IPS-11a (cell line): ENCODE measurements around the gene PBX1.

Source experiments
- H3K4me3 ChIP-seq: one replicate; pipeline ENCODE4 v1.5.1; 2013; ENCODE audit warnings: low read depth, low read length, control low read depth

PBX1 gene

DNA sequence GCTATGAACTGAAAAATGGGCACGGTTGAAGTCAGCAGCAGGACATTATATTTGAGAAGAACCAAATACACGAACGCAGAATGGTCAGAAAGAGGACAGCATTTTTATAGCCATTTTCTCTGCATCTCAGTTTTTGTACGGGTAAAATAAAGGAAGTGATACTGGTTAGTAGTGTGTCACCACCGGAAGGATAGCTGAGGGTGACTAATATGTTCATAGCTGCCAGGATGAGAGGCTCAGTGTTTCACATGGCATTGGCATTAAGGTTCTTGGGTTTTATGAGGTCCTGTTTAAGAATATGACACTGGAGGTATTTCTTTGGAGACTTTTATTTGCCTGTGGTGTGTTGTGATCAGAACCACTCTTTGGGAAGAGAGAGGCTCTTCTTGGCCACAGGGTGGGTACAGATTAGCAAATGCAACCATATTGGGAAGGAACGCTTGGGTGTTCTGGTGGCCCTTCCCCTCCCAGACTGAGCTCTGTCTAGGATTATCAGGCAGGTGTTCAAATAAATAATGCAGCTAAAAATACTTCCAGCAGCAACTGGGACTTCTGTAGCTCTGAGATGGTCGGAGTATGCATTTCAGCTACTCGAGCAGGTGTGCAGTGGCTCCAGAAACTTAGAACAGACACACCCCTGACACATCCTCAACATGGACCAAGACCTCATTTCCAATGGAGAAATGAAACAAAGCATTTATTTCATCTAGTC lies 158.2 kb downstream of the PBX1 start:
- H3K4me3 ChIP-seq, result no peak overlapping the region

DNA sequence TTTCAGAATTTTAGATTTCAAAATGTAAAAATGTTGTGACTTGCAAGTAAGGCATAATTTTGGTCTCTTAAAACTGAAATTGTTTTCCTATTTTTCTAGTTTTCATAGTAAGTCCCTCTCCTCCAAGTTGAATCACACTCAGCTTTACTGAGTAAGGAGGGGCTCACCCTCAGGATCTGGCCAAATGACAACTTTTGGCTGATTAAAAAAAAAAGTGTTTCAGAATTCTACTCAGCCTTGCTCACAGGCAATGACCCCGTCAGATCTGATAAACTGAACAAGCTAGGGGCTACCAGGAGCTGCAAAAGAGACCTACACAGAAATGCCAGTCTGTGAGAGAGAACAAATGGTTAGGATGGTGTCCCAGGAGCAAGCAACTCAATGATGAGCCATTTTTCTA lies 159.8 kb downstream of the PBX1 start:
- H3K4me3 ChIP-seq, result no peak overlapping the region

DNA sequence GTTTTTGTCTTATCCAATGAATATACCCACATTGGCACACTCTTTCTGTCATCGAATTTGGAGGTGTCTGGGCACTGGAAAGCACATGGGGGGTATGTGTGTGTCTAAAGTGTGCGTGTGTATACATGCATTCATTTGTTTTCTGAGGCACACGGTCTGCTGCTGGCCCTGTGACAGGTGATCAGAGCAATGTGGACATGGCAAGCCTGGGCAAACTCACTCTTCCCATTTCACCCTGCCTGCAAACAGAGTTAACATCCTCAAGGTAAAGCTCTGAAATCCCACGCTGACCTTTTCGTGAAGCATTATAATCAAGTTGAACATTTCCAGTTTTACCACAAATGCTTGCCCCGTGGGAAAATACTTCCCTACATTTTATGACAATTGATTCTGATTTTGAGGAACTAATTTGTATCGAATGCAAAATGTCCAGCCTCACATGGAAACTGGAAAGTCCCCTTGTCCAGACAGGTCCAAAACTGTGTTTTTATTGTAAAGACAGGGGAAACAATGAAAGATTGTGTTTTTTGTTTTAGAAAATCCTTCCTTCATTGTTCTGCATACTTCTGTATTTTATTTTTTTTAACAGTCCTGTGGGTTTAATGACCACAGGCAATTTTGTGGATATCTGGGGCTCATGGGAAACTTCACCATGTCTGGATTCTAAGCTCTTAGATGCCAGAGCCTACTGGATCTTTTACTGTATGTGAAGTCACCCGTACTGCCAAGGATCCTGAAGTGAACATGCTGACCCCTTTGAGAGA lies 160.9 kb downstream of the PBX1 start:
- no peak overlapping the region for H3K4me3 ChIP-seq

DNA sequence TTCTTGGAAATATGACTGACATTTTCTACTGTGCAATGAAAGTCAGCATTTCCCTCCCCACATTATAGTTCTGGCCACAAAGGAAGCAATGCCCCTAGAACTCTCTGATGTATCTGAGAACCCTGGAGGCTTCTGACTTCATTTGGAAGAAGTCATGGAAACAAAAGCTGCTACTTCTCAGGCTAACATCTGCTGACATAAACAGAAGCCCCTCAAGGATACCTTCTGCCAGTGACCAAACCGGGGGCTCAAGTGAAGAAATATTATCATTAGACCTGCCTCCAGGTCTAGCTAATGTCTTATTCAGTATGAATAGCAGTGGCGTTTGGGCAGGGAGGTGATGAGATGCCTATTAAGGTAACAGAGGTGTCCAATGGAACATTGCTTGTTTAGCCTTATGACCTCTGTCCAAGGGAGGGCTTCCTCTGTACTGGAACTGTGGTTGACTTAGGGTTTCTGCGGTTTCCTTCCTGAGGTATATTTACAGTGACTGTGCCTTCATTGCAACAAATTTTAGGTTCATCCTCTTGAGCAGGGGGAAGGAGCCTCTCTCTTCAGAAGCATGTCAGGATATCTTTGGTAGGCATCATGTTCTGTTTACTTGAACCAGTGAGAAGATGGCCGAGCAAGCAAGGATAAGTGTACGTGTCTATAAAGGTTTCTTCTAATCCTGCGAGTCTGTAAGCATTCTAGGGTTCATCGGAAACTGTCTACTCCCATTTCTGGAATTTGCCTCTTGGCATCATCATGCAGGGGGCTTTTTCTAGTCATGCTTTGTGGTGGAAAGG lies 161.7 kb downstream of the PBX1 start:
- H3K4me3 ChIP-seq, result no peak overlapping the region

DNA sequence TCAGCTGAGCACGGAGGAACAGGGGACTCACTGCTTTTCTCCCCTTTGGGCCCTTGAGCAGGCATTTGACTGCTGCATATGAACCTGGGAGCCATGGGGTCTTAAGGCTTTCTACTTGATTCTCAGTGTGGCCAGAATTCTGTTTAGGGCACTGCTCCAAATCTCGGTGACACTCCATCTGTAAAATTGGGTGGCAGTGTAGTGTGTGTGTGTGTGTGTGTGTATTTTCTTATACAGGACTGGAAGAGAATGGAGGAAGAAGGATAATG lies 162.2 kb downstream of the PBX1 start:
- no peak overlapping the region for H3K4me3 ChIP-seq

DNA sequence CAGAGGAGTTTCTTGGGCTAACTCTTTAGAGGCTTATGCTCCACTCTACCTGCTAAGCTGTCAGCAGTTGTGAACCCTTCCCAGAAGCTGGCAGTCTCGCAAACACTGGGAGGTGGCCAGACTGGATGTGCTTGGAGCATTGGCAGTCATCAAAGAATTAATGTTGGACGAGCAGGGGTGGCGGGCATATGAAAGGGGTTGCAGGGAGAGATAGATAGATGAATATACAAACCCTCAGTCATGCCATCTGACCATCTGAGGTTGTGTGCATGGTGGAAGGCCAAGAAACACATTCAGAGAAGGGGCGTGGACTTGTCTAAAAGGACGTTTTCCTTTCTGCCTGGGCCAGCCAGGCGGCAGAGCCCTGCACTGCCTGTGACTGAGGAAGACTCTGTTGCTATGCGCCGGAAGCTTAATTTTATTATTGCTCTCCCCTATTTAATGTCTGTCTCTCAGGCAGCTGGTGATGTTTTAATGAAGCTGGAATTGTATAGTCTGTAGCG lies 164.4 kb downstream of the PBX1 start:
- H3K4me3 ChIP-seq, result no peak overlapping the region

DNA sequence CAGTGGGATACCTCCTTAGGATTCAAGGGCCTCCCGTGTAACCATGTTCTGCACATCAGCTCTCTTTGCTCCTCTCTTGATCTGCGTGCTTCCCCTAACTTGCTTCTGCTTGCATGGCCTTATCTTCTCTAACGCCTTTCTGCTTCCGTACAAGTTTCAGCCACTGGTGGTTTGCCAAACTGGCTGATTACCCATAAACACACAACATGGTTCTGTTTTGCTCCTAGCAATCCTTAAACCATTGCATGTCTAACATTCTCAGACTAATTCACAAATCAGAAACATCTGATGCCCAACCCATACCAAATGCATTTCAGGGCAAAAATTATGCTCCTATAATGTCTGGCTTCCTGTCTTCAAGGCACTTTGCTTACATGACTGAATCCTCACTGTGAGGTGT lies 166.4 kb downstream of the PBX1 start:
- H3K4me3 ChIP-seq, result no peak overlapping the region

DNA sequence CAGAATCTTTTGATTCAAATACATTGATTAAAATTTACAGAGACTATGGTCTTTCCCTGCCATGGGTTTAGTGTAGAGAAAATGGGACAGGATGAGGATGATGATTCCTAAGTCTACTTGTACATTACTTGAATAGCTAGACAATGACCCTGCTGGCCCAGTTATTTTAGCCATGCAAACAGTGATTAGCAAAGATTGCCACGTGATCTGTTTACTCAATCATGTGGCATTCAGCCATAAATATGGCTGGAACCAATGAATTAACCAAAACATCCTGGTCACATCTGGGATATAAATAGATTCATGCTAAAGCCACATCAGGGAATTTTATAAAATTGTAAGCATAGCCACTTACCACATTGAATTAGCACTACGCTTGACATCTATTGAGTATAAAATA lies 167.3 kb downstream of the PBX1 start:
- H3K4me3 ChIP-seq, result no peak overlapping the region

DNA sequence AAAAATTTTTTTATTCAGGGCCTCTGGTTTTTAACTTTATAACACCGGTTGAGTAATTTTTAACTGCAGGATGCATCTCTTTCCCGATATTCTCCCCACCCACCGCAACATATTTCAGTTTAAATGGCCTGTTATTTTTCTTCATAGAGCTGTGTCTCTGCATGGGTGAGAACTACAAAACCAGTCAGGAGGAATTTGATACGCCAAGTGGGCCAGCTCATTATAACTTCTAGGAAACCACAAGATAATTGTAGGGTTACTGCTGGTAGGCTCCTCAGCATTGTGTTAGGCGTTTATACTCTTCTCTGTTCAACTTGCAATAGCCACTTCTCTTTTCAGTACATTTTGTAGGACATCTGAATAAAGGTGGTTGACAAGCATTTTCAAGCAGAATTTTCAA lies 169.7 kb downstream of the PBX1 start:
- no peak overlapping the region for H3K4me3 ChIP-seq

DNA sequence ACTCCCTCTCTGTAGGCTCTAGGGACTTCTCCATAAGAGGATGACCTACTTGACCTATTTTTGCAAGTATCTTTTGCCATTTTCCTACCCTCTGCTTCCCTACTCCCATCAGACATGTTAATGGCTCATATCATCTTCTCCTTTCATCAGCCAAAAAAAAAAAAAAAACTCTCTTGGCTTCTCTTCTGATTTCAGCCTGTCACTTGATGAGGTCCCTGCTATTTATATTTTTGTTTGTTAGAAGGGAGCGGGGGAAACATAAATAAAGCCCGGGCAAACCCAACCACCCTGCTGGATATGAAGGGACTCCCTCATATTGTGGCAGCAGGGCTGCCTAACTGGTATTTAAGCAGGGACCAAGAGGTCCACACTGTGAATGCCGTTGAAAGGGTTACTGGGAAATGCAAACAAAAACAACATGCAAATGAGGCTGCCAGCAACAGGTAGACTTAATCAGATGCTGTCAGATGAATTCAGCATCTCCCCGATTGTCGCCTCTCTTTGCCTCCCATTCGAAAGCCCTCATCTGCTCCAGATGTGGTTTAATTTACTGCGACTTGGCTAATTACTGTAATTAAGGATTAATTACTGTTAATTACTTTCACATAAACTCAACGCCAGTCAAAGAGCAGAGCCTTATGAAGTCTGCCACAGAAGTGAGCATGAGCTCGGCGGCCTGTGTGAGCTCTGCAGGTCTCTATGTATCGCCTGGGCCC lies 172.3 kb downstream of the PBX1 start:
- no peak overlapping the region for H3K4me3 ChIP-seq

DNA sequence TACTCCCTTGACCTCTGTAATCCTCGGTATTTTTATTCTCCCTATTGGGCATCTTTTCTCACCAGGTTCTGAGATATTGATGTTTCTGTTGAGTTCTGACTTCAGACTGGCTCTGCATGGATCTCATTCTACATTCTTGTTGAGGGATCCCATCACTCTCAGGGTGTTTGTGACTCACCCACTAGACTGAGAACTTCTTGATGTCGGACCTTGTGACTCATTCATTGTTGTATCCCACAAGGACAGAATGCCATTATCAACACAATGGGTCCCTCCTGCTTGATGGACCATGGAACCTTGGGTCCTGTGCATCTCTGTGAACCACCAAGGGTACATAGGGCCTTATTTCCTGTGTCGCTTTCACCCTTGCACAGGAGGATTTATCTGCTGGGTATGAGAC lies 174.1 kb downstream of the PBX1 start:
- no peak overlapping the region for H3K4me3 ChIP-seq

DNA sequence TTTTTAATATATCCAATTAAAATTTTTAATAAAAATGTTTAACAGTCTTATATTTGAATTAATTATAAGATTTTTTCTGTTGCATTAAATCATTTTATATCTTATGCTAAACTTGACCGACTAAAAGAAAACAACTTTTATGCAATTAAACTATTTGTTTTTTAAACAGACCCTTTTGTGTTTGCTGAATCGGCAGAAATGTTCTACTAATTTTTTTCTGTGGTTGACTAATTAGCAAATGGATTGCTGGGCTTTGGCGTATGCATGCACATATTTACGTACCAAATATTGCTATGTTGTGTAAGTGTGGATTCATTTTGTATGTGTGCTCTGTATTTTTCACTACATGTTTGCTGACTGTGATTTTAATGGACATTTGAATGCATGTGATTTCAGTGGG lies 174.8 kb downstream of the PBX1 start:
- no peak overlapping the region for H3K4me3 ChIP-seq

DNA sequence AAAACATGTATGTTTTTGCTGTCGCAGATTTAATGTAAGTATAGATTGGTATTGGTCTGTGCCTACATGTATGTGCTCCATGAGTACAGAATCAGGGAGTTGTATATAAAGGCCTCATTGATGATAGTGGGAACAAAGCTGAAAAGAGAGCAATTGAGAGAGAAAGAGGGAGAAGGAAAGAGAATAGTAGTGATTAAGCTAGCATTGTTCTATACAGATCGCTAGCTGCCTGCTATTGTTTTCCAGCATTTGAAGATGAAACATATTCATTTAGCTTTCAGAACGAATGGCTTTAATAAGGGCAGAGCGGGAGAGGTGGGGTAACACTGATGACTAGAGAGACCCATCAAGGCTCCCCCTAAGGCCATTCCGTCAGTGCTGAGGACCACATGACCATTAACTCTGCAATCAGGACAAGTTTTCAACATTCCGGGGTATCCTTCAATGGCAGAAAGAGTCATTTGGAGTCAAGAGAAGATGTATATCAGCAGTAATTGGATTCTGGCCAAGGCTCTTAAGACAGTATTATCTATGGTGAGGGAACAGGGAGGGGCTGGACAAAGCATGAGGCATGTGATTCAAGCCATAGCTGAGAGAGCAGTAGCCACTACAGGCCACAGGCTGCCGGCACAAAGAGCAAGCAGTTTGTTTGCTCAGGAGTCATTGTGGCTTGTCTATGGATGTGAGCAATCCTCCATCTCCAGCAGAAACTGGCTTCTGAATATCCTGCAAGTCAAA lies 176.5 kb downstream of the PBX1 start:
- H3K4me3 ChIP-seq, result no peak overlapping the region

DNA sequence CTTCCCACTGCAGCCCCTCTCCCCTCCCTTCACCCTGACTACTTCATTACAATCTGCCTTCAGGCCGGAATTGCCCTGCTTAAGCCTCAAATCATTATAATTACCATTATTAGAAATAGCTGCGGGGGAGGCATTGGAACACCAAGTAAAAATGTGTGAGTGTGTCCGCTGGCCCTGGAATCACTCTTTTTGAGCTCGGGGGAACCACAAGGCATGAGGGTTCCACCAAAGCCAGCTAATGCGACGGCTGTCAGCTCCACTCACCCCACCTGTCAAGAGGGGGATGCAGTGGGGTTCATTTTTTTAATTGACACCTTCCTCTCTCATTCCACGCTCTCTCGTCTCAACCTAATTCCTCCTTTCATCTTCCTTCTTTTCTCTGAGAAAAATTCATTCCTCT lies 177.2 kb downstream of the PBX1 start:
- H3K4me3 ChIP-seq, result no peak overlapping the region

DNA sequence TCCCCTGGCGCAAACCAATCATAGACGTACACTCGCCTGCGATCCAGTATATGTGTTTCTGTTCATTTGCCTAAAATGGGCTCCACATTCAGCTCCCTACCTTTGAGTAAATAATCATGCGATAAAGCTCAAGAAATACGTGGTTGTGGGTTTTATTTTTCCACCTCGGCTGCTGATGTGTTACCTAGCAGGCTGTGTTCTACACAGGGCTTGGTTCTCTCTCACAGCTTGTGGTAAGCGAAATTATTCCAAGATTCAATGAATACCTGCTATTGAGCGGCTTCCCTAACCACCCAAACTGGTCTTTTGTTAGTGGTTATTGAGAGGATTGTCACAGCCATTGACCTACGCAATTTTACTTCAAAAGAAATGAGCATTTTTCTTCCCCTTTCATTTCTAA lies 180.2 kb downstream of the PBX1 start:
- H3K4me3 ChIP-seq, result no peak overlapping the region

DNA sequence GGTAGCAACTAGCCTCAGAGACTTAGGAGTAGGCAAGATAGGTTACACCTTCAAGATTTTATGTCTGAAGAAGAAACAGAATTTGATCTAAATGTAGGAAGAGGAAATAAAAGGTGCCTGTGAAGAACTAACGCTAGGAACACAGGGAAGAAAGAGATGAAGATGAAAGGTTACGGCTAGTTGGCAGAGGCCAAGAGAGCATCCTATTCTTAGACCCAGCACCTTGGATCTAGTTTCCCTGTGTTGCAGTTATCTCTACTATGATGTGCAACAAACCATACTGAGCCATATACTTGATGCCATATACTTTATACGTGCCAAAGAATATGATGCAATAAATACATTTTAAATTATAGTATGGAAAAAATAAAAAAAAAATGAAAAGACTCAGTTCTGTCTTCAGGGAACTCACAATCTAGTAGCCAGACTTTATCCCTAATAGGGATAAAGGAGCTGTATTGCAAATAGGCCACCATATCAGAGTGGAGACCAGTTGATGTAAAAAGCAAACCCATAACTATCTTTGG lies 181.1 kb downstream of the PBX1 start:
- no peak overlapping the region for H3K4me3 ChIP-seq

DNA sequence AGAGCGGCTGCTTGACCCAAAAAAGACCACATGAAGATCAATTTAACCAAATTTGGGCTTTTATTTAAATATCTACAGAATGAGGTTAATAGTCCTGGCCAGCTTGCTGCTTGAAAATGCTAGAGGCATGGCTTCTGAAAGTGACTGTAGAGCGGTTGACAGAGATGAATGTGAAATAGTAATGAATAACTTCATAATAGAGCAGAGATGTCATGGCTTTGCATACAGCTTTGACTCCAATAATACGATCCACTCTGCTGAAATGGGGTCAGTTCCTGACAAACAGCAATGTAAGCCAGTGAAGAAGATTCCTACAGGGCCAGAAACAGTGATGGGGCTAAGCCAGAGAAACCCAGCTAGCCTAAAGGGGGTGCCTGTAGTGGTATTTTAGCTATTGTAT lies 183.8 kb downstream of the PBX1 start:
- no peak overlapping the region for H3K4me3 ChIP-seq

DNA sequence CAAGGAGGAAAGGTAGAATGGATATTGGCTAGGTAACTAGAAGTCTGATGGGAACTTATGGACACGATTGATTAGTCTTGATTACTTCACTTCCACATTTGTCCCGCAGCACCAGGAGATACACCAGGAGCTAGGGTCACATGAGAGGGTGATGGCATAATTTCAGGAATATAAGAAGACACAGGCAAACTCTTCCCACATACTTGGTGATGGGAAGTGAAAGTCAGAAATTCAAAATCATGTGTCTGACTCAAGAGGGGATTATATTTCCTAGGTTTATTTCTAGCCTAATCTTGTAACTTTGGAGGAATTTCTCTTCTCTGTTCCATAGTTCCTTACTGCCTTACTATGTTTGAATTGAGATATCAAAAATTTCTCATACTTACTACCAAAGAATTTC lies 185.0 kb downstream of the PBX1 start:
- H3K4me3 ChIP-seq, result no peak overlapping the region

DNA sequence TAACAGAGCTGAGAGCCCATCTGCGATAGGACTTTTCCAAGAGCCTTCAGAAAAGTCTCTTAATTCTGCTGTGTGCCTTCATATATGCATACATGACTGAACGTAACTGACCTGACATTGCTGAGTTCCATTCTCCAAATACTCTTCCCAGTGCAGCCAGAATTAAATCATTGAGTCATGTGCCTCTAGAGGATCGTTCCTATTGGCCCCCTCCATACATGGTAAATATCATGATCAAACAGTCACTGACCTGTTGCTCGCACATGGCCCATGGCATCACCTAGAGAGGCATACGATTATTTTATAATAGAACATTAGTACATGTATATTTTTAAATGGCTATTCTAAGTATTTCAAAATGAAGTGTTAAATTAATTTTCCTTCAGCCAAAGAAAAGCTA lies 186.8 kb downstream of the PBX1 start:
- H3K4me3 ChIP-seq, result no peak overlapping the region

DNA sequence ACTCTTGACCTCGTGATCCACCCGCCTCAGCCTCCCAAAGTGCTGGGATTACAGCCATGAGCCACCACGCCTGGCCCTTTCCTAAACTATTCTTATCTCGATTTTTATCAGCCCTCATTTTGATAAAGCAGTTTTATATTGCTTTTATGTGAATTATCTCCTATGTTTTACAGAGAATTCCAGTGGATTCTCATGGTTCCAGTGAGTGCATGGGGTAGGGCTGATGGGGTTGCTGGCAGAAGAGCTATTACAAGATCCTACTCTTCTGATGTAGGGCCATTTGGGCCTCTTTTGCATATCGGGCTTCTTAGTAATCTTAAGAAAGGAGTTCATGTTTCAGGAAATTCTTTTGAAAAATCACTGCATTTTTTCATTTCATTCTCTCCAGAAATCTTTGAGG lies 187.6 kb downstream of the PBX1 start:
- no peak overlapping the region for H3K4me3 ChIP-seq
